Motor neuron (in vitro differentiated cells): Measurements from ENCODE around the gene P2RY2. TPM values are rescaled to one million over a fixed set of nuclear protein-coding genes. Genes with fewer than 3 reads are reported as not detected.
A peak's percentile ranks its signal among the peaks of the same experiment; 100 is the strongest.

Experiments used
- ATAC-seq, 8 experiments: fragments of 200-7000 bp; cut with Tn5 transposase; replicated peaks in 6 of 8; 2 replicates each; pipeline ENCODE4 v1.8.0; 2021; ENCODE audit warnings: mild to moderate bottlenecking in 8 of 8, moderate library complexity in 8 of 8
- H3K27ac ChIP-seq, 2 donors: fragments of 250-450 bp; sonication (Bioruptor Pico); 2 replicates each; pipeline ENCODE4 v1.9.0; 2021; ENCODE audit warnings: antibody characterized with exemption in 2 of 2, mild to moderate bottlenecking in 2 of 2, moderate library complexity in 1 of 2
- H3K4me1 ChIP-seq, 2 donors: fragments of 250-450 bp; sonication (Bioruptor Pico); replicated peaks in 1 of 2; 2 replicates each; pipeline ENCODE4 v1.6.1; 2021; ENCODE audit warnings: antibody characterized with exemption in 2 of 2, mild to moderate bottlenecking in 2 of 2, moderate library complexity in 1 of 2
- H3K4me3 ChIP-seq, 5 donors: fragments of 250-450 bp; sonication (Bioruptor Pico); 2 replicates each; pipeline ENCODE4 v1.9.0; 2021; ENCODE audit warnings: antibody characterized with exemption in 5 of 5, mild to moderate bottlenecking in 5 of 5, moderate library complexity in 4 of 5
- WGBS, 10 experiments: fragments of 450-650 bp; shearing (Covaris generic); methylation state at CpG; one replicate each; pipeline ENCODE4 v1.0.0; 2022; 5-methylcytosine and 5-hydroxymethylcytosine counted together
- in situ Hi-C, 9 experiments: fragments of 400-800 bp; cut with MboI; loops; one replicate each; pipeline ENCODE4 v1.15.0; 2021; ENCODE audit warnings: low sequenced_read_pairs in 9 of 9, low pct_unique_long_range_greater_than_20kb in 2 of 9; ENCODE audit not compliant: unreplicated experiment in 9 of 9
- total RNA-seq, 8 experiments: library from RNA; unstranded; fragments of 300-600 nt; gene quantifications; 2 replicates each; pipeline versions ENCODE4 v1.2.3 to v1.2.4, GENCODE V29; 2022

The P2RY2 gene
- total RNA-seq, 8 experiments from 2014 or later = 0.05 to 3.6 (median 0.14) TPM; not detected in 1

GRCh38 chr11:73283276-73284000 is 65.4 kb downstream of the P2RY2 start:
- 68 to 100% (median 83%) methylated on average over 1 to 4 of the region's 10 CpGs; no CpG with 5 or more reads in 3 of the 10 experiments for WGBS, 10 experiments
- in situ Hi-C loops = no loop called here
- ATAC-seq = peak in 3 of 8 experiments; percentile 80 to 87 (median 86)

GRCh38 chr11:73284106-73284505 is 66.0 kb downstream of the P2RY2 start:
- in situ Hi-C loops = no loop called here
- Histone ChIP-seq H3K4me3 (no peak overlapping the region), H3K4me1 (peaks cover 4 to 8% of the 10 kb centered on the region in 2 donors), H3K27ac (no peak overlapping the region)
- no peak for ATAC-seq
- 20 to 82% (median 33%) methylated on average over 1 to 2 of the region's 3 CpGs; no CpG with 5 or more reads in 5 of the 10 experiments for WGBS, 10 experiments

More at GRCh38 chr11:73283276-73284000, 65.4 kb downstream of the P2RY2 start:
- peaks cover 0 to 1% of the 10 kb centered on the region in 2 donors for H3K4me1 ChIP-seq
- H3K27ac ChIP-seq = no peak overlapping the region
- H3K4me3 ChIP-seq = no peak overlapping the region

GRCh38 chr11:73285721-73286120 is 67.6 kb downstream of the P2RY2 start:
- Histone ChIP-seq H3K4me1 (peaks cover 7 to 15% of the 10 kb centered on the region in 2 donors), H3K4me3 (no peak overlapping the region), H3K27ac (no peak overlapping the region)
- ATAC-seq = no peak
- in situ Hi-C loops = no loop called here
- WGBS, 10 experiments = 40 to 100% (median 87%) methylated on average over 1 of the region's 1 CpG; no CpG with 5 or more reads in 4 of the 10 experiments

Other genes with a start within 250 kb of the P2RY2 start
- gene FCHSD2, start 76.0 kb upstream of the P2RY2 start, total RNA-seq = 10 to 100 TPM; 11.6 to 22.1 (median 18.0) TPM
- 10 to 100 TPM in 1 of 8 experiments, 1 to 10 TPM in 1, under 1 TPM in 3, not detected in 3; 0.21 to 10.8 (median 0.95) TPM for gene P2RY6, start 54.1 kb downstream of the P2RY2 start, total RNA-seq
- gene ARHGEF17, start 90.0 kb downstream of the P2RY2 start, total RNA-seq = 10 to 100 TPM in 7 of 8 experiments, 1 to 10 TPM in 1; 5.0 to 29.0 (median 16.7) TPM
- gene RELT, start 158.1 kb downstream of the P2RY2 start, total RNA-seq = 10 to 100 TPM in 1 of 8 experiments, 1 to 10 TPM in 7; 6.0 to 11.8 (median 7.0) TPM